Stimulated activated effector memory CD8-positive, alpha-beta T cell treated with anti-CD3 and anti-CD28 coated beads, Interleukin-12 subunit alpha, Interleukin-12 subunit beta, amount 100 ng/mL, for 72 hours (primary cell): ENCODE measurements around the gene USP15.
"Not testable (repeated sequence)": the region's sequence is repeated elsewhere in the genome, so short reads cannot be mapped to it uniquely, and the experiment has no call there.

ENCODE experiments used
- ATAC-seq: fragments of 150-1000 bp; cut with Tn5 transposase; 2 replicates; pipeline ENCODE4 v1.10.0; 2021
- DNase-seq, 2 donors: peaks; one replicate each; pipeline ENCODE4 v3.0.0; 2021 to 2022; ENCODE audit warnings: low spot score in 2 of 2
- H3K27ac Mint-ChIP-seq: one replicate; pipeline ENCODE4 v1.8.0; 2022; ENCODE audit warnings: mild to moderate bottlenecking, mixed read lengths
- H3K36me3 Mint-ChIP-seq: one replicate; pipeline ENCODE4 v1.8.0; 2022; ENCODE audit warnings: mild to moderate bottlenecking, mixed read lengths
- H3K4me1 Mint-ChIP-seq: one replicate; pipeline ENCODE4 v1.8.0; 2022; ENCODE audit warnings: mixed read lengths
- H3K4me3 Mint-ChIP-seq: one replicate; pipeline ENCODE4 v1.8.0; 2022; ENCODE audit warnings: mild to moderate bottlenecking, mixed read lengths
- H3K9me3 Mint-ChIP-seq: one replicate; pipeline ENCODE4 v1.8.0; 2022; ENCODE audit warnings: mixed read lengths

The USP15 gene

GRCh38 chr12:62313727-62314380, 53.6 kb downstream of the USP15 start:
- H3K4me3 Mint-ChIP-seq, result no peak overlapping the region
- peaks cover 39% of the 10 kb centered on the region for H3K4me1 Mint-ChIP-seq
- ATAC-seq (no peak), DNase-seq (no peak)
- H3K36me3 Mint-ChIP-seq, result peaks cover 31% of the 10 kb centered on the region
- no peak overlapping the region for H3K27ac Mint-ChIP-seq
- peaks cover 6% of the 10 kb centered on the region for H3K9me3 Mint-ChIP-seq

GRCh38 chr12:62317017-62317416, 56.8 kb downstream of the USP15 start:
- Mint-ChIP-seq H3K36me3 (peaks cover 56% of the 10 kb centered on the region), H3K9me3 (peaks cover 7% of the 10 kb centered on the region), H3K4me3 (no peak overlapping the region), H3K4me1 (peaks cover 26% of the 10 kb centered on the region), H3K27ac (no peak overlapping the region)
- no peak for DNase-seq
- ATAC-seq, result no peak

GRCh38 chr12:62319058-62319457, 58.9 kb downstream of the USP15 start:
- Mint-ChIP-seq H3K4me1 (peaks cover 32% of the 10 kb centered on the region), H3K4me3 (no peak overlapping the region)
- DNase-seq, result no peak

GRCh38 chr12:62320054-62320453, 59.9 kb downstream of the USP15 start:
- H3K4me3 Mint-ChIP-seq, result no peak overlapping the region
- H3K4me1 Mint-ChIP-seq, result peaks cover 32% of the 10 kb centered on the region
- peaks cover 85% of the 10 kb centered on the region for H3K36me3 Mint-ChIP-seq
- no peak for DNase-seq
- H3K27ac Mint-ChIP-seq, result no peak overlapping the region
- peaks cover 7% of the 10 kb centered on the region for H3K9me3 Mint-ChIP-seq
- no peak for ATAC-seq

More at GRCh38 chr12:62319058-62319457, 58.9 kb downstream of the USP15 start:
- Mint-ChIP-seq H3K36me3 (peaks cover 76% of the 10 kb centered on the region), H3K9me3 (peaks cover 7% of the 10 kb centered on the region), H3K27ac (no peak overlapping the region)
- no peak for ATAC-seq

GRCh38 chr12:62323386-62323785, 63.2 kb downstream of the USP15 start:
- ATAC-seq (no peak), DNase-seq (no peak)
- H3K4me3 Mint-ChIP-seq, result no peak overlapping the region
- H3K9me3 Mint-ChIP-seq, result peaks cover 5% of the 10 kb centered on the region
- H3K27ac Mint-ChIP-seq, result no peak overlapping the region
- H3K36me3 Mint-ChIP-seq, result peaks cover 82% of the 10 kb centered on the region
- H3K4me1 Mint-ChIP-seq, result peaks cover 26% of the 10 kb centered on the region

- Mint-ChIP-seq H3K4me1 (peaks cover 5% of the 10 kb centered on the region), H3K36me3 (peaks cover 70% of the 10 kb centered on the region), H3K4me3 (no peak overlapping the region), H3K27ac (no peak overlapping the region), H3K9me3 (no peaks in the 10 kb centered on the region)
- DNase-seq, result no peak
- ATAC-seq, result no peak
Observed at GRCh38 chr12:62328296-62328921, 68.2 kb downstream of the USP15 start.

- Mint-ChIP-seq H3K4me1 (peaks cover 14% of the 10 kb centered on the region), H3K9me3 (no peaks in the 10 kb centered on the region), H3K36me3 (peaks cover 61% of the 10 kb centered on the region), H3K4me3 (no peak overlapping the region), H3K27ac (no peak overlapping the region)
- DNase-seq, result no peak
- no peak for ATAC-seq
Observed at GRCh38 chr12:62331306-62331705, 71.1 kb downstream of the USP15 start.

- Mint-ChIP-seq H3K9me3 (peaks cover 2% of the 10 kb centered on the region), H3K4me1 (peaks cover 16% of the 10 kb centered on the region), H3K36me3 (peaks cover 61% of the 10 kb centered on the region), H3K4me3 (no peak overlapping the region), H3K27ac (peak overlapping the region; percentile 46)
- no peak for ATAC-seq
- DNase-seq, result no peak
Observed at GRCh38 chr12:62332598-62332997, 72.4 kb downstream of the USP15 start.

GRCh38 chr12:62335057-62335456, 74.9 kb downstream of the USP15 start:
- ATAC-seq, result no peak
- peaks cover 2% of the 10 kb centered on the region for H3K9me3 Mint-ChIP-seq
- peaks cover 28% of the 10 kb centered on the region for H3K4me1 Mint-ChIP-seq
- no peak overlapping the region for H3K27ac Mint-ChIP-seq
- peaks cover 62% of the 10 kb centered on the region for H3K36me3 Mint-ChIP-seq
- no peak overlapping the region for H3K4me3 Mint-ChIP-seq
- no peak for DNase-seq

- Mint-ChIP-seq H3K27ac (peak overlapping the region; percentile 30), H3K4me3 (no peak overlapping the region), H3K4me1 (peaks cover 36% of the 10 kb centered on the region), H3K36me3 (peaks cover 55% of the 10 kb centered on the region), H3K9me3 (peaks cover 7% of the 10 kb centered on the region)
- ATAC-seq (no peak), DNase-seq (no peak)
Observed at GRCh38 chr12:62335796-62336195, 75.6 kb downstream of the USP15 start.

GRCh38 chr12:62337643-62338042, 77.4 kb downstream of the USP15 start:
- not testable (repeated sequence) for ATAC-seq, H3K9me3 Mint-ChIP-seq, DNase-seq, H3K4me3 Mint-ChIP-seq, H3K27ac Mint-ChIP-seq
- Mint-ChIP-seq H3K36me3 (peaks cover 51% of the 10 kb centered on the region), H3K4me1 (peaks cover 51% of the 10 kb centered on the region)

GRCh38 chr12:62342614-62343303, 82.6 kb downstream of the USP15 start:
- H3K27ac Mint-ChIP-seq, result peak overlapping the region; percentile 53

GRCh38 chr12:62343304-62344120, 83.3 kb downstream of the USP15 start:
- not testable (repeated sequence) for DNase-seq, H3K4me3 Mint-ChIP-seq, H3K9me3 Mint-ChIP-seq, ATAC-seq
- Mint-ChIP-seq H3K36me3 (peaks cover 49% of the 10 kb centered on the region), H3K4me1 (peaks cover 60% of the 10 kb centered on the region), H3K27ac (peak overlapping the region; percentile 56)

More at GRCh38 chr12:62342614-62343303, 82.6 kb downstream of the USP15 start:
- not testable (repeated sequence) for DNase-seq, H3K9me3 Mint-ChIP-seq, ATAC-seq, H3K4me3 Mint-ChIP-seq
- peaks cover 68% of the 10 kb centered on the region for H3K4me1 Mint-ChIP-seq
- H3K36me3 Mint-ChIP-seq, result peaks cover 54% of the 10 kb centered on the region

GRCh38 chr12:62344731-62345556, 84.7 kb downstream of the USP15 start:
- peaks cover 58% of the 10 kb centered on the region for H3K4me1 Mint-ChIP-seq
- H3K4me3 Mint-ChIP-seq, result not testable (repeated sequence)

More at GRCh38 chr12:62344731-62345556, 84.7 kb downstream of the USP15 start:
- ATAC-seq, H3K9me3 Mint-ChIP-seq, DNase-seq: not testable (repeated sequence)
- peak overlapping the region; percentile 56 for H3K27ac Mint-ChIP-seq
- peaks cover 60% of the 10 kb centered on the region for H3K36me3 Mint-ChIP-seq
